WERI-Rb-1 (cell line): ENCODE measurements around the gene IMPA2.

ENCODE experiments used
- DNase-seq: peaks from one replicate; pipeline ENCODE4 v3.0.0-alpha.2; 2020
- H3K27ac ChIP-seq: fragments of 250-450 bp; sonication (Bioruptor Pico); 2 replicates; pipeline ENCODE4 v1.5.1; 2020; ENCODE audit warnings: mild to moderate bottlenecking, moderate library complexity
- H3K27me3 ChIP-seq: fragments of 250-450 bp; sonication (Bioruptor Pico); 2 replicates; pipeline ENCODE4 v1.5.1; 2021; ENCODE audit warnings: mild to moderate bottlenecking, low read depth, moderate library complexity; ENCODE audit not compliant: insufficient read depth, severe bottlenecking
- H3K36me3 ChIP-seq: fragments of 250-450 bp; sonication (Bioruptor Pico); 2 replicates; pipeline ENCODE4 v1.5.1; 2020; ENCODE audit warnings: mild to moderate bottlenecking, moderate library complexity
- H3K4me3 ChIP-seq: 2 replicates; pipeline ENCODE4 v1.5.1; 2011; ENCODE audit warnings: low read depth, mild to moderate bottlenecking, control low read depth, low read length
- H3K9me3 ChIP-seq: fragments of 250-450 bp; sonication (Bioruptor Pico); 2 replicates; pipeline ENCODE4 v1.5.1; 2021; ENCODE audit warnings: mild to moderate bottlenecking, moderate library complexity; ENCODE audit not compliant: severe bottlenecking
- TF ChIP-seq, protein P1 (sequence below): IDR thresholded peaks from 2 replicates; pipeline ENCODE4 v1.5.1; 2011; ENCODE audit warnings: low read depth, mild to moderate bottlenecking, control low read depth, inconsistent platforms, low read length

Gene IMPA2

DNA sequence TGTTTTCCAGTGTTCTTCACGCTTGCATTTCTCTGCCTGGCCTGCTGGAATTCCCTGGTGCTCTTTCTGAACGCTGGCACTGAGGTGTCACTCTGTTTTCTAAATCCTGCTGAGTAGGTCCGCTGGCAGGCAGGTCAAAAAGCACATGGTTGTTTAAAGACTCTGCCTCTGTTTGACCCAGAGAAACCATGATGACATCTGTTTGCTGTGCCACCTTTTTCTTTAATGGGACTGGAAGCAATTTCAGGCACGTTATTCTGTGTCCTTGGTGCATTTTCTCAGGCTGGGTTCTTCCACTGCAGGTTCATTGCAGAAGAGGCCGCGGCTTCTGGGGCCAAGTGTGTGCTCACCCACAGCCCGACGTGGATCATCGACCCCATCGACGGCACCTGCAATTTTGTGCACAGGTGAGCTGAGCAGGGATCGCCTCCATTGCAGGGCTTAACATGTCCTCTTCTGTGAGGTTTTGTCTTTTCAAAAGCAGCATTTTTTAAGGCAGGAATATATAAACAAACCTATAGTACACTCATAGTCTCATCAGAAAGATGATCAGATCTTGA, 28.4 kb downstream of the IMPA2 start:
- DNase-seq, result no peak
- Histone ChIP-seq H3K36me3 (no peaks in the 10 kb centered on the region; the same call in 1 of the 2 replicates), H3K4me3 (no peak overlapping the region), H3K9me3 (no peaks in the 10 kb centered on the region), H3K27me3 (no peaks in the 10 kb centered on the region), H3K27ac (no peak overlapping the region)
- TF ChIP-seq, protein P1, sequence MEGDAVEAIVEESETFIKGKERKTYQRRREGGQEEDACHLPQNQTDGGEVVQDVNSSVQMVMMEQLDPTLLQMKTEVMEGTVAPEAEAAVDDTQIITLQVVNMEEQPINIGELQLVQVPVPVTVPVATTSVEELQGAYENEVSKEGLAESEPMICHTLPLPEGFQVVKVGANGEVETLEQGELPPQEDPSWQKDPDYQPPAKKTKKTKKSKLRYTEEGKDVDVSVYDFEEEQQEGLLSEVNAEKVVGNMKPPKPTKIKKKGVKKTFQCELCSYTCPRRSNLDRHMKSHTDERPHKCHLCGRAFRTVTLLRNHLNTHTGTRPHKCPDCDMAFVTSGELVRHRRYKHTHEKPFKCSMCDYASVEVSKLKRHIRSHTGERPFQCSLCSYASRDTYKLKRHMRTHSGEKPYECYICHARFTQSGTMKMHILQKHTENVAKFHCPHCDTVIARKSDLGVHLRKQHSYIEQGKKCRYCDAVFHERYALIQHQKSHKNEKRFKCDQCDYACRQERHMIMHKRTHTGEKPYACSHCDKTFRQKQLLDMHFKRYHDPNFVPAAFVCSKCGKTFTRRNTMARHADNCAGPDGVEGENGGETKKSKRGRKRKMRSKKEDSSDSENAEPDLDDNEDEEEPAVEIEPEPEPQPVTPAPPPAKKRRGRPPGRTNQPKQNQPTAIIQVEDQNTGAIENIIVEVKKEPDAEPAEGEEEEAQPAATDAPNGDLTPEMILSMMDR, result no peak

DNA sequence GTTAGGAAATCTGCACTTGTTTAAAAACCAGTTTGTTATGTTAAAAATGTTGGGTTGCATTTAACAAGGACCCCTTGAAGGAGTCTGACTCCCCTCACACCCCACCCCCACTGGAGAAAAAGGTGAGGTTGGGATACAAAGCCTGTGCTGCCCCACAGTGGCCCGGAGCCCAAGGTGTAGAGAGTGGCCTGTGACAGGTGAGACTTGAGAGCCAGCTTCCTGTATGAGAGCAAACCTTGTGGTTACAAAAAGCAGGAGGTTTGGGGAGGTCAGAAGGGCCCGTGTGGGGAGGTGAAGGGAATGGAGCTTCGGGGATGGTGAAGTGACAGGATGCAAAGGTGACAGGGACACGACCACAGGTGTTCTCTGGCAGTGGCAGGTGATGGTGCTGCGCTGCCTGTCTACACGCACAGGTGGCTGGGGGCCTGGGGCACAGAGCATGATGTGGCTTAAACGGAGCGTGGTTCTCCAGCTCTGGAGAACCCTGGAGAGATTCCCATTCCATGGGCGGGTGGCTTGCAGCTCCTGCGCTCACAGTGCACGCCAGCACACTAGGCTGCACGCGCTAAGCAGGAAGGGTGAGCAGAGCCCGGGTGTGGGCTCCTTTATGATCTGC, 29.0 kb downstream of the IMPA2 start:
- H3K9me3 ChIP-seq, result no peaks in the 10 kb centered on the region
- TF ChIP-seq, protein P1, result no peak
- H3K4me3 ChIP-seq, result no peak overlapping the region
- no peak overlapping the region for H3K27ac ChIP-seq
- no peaks in the 10 kb centered on the region; the same call in 1 of the 2 replicates for H3K36me3 ChIP-seq
- no peak for DNase-seq
- H3K27me3 ChIP-seq, result no peaks in the 10 kb centered on the region

DNA sequence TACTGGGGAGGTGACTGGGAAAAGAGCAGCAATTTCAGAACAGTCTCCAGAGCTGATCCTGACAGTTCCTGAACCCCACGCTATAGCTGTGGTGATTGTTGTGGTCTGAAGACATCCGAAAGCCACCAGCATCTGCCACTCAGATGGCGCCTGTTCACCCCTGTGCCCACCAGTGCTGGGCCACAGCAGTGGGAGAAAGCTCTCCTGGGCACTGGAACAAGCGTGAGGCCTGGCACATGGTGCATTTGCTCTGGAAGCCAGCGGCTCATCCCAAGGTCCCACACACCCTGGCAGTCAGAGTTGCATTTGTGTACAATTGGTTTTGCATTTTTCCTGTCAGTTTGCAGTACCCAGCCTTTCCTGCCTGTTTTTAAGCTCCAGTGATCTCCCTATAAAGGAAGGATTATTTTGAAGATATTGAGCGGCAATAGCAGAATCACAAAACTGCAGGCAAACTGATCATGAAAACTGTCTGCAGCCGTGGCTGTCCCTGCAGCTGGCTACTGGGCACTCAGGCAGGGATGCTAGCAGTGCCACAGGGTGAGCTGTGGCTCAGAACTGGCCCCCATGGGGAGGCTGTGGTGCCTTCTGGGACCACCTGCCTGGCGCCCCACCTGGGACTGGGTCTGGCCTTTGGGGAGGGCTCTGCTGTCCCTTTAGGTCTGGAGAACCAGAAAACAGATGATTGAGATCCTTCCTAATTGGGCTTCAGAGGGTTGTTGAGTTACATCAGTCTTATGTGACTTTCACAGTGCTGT, 30.1 kb downstream of the IMPA2 start:
- no peaks in the 10 kb centered on the region for H3K27me3 ChIP-seq

DNA sequence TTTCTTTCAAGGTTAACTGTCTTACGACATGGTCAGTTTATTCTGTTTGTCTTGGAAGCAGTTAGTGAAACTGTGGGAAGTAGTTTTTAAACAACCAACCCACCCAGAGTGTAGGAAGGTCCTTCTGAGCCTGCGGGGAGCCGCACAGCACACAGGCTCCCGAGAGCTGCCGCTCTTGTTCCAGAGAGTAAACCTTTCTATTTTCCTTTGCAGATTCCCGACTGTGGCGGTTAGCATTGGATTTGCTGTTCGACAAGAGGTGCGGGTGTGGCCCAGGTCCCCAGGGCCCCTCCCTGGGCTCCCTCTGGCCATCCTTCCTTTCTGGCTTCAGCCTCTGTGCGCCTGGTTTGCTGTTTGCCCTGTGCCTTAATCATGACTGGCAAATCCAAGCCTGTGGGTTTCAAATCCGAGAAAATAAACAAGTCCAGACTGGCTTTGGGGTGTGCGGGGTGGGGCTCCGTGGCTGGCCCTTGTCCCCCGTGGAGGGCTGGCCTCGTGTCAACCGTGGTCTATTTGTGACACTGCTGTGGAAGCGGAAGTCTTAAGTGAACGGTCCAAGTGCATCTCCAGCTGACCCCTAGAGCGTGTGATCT, 30.7 kb downstream of the IMPA2 start:
- TF ChIP-seq, protein P1, result no peak
- Histone ChIP-seq H3K27ac (no peak overlapping the region), H3K27me3 (no peaks in the 10 kb centered on the region), H3K36me3 (no peaks in the 10 kb centered on the region; the same call in 1 of the 2 replicates), H3K4me3 (no peak overlapping the region), H3K9me3 (no peaks in the 10 kb centered on the region)
- DNase-seq, result no peak

More for the DNA sequence above, 30.1 kb downstream of the IMPA2 start:
- DNase-seq, result no peak
- Histone ChIP-seq H3K4me3 (no peak overlapping the region), H3K36me3 (no peaks in the 10 kb centered on the region; the same call in 1 of the 2 replicates), H3K9me3 (no peaks in the 10 kb centered on the region), H3K27ac (no peak overlapping the region)
- TF ChIP-seq, protein P1, result no peak

DNA sequence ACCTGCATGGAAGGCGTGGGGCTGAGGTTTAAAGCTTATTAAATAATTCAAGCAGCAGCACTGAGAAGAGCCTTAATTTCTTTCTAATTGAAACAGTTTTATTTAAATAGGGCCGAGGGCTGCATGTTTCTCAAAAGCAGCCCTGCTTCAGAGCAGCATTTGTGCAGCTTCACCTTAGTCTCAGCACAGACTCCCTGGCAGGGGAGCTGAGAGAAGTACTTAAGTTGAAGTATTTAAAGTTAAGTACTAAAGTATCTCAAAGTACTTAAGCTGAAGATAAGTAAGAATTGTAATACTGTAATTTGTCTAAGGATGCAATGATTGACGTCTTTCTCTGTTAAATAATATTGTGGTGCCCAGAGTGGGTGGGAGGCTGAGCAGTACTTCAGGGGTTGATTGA, 31.4 kb downstream of the IMPA2 start:
- Histone ChIP-seq H3K27ac (no peak overlapping the region), H3K36me3 (no peaks in the 10 kb centered on the region; the same call in 1 of the 2 replicates), H3K27me3 (no peaks in the 10 kb centered on the region), H3K4me3 (no peak overlapping the region), H3K9me3 (no peaks in the 10 kb centered on the region)
- no peak for DNase-seq
- TF ChIP-seq, protein P1, result no peak
